DND-41 (cell line): ENCODE data around the gene CFLAR.

Experiments used
- ATAC-seq: fragments of 200-7000 bp; cut with Tn5 transposase; 3 replicates; pipeline ENCODE4 v1.9.1; 2021; ENCODE audit warnings: low read depth; ENCODE audit not compliant: insufficient read depth
- DNase-seq: peaks from one replicate; pipeline ENCODE4 v3.0.0-alpha.2; 2020
- H2AFZ ChIP-seq: 2 replicates; pipeline ENCODE4 v1.6.0; 2012; ENCODE audit warnings: low read depth, low read length
- H3K27ac ChIP-seq: 2 replicates; pipeline ENCODE4 v1.5.1; 2012; ENCODE audit warnings: low read length, inconsistent platforms
- H3K27me3 ChIP-seq: fragments of 200-600 bp; sonication (generic); 2 replicates; pipeline ENCODE4 v1.6.0; 2012; ENCODE audit warnings: low read length, mild to moderate bottlenecking, inconsistent platforms; ENCODE audit not compliant: insufficient read depth, poor library complexity
- H3K36me3 ChIP-seq: 2 replicates; pipeline ENCODE4 v1.5.1; 2012; ENCODE audit warnings: low read length, inconsistent platforms; ENCODE audit not compliant: insufficient read depth
- H3K4me1 ChIP-seq: 2 replicates; pipeline ENCODE4 v1.5.1; 2012; ENCODE audit warnings: mild to moderate bottlenecking, low read length; ENCODE audit not compliant: insufficient read depth
- H3K4me2 ChIP-seq: 2 replicates; pipeline ENCODE4 v1.6.0; 2012; ENCODE audit warnings: mild to moderate bottlenecking, moderate library complexity, low read length, inconsistent platforms; ENCODE audit not compliant: insufficient read depth
- H3K4me3 ChIP-seq, 2 experiments: fragments of 200-600 bp in 1 of 2; shearing (Covaris generic) in 1 of 2; 2 replicates each; pipeline ENCODE4 v1.5.1; 2012 to 2016; ENCODE audit warnings: inconsistent platforms in 2 of 2, low read length in 2 of 2, mild to moderate bottlenecking in 2 of 2, low read depth in 1 of 2, moderate library complexity in 1 of 2
- H3K79me2 ChIP-seq: 2 replicates; pipeline ENCODE4 v1.6.0; 2012; ENCODE audit warnings: low read length, inconsistent platforms; ENCODE audit not compliant: insufficient read depth
- H3K9ac ChIP-seq: 2 replicates; pipeline ENCODE4 v1.6.0; 2012; ENCODE audit warnings: low read depth, mild to moderate bottlenecking, inconsistent platforms, low read length, moderate library complexity
- H3K9me3 ChIP-seq: 2 replicates; pipeline ENCODE4 v1.5.1; 2012; ENCODE audit warnings: low read length, moderate library complexity, mild to moderate bottlenecking, inconsistent platforms; ENCODE audit not compliant: insufficient read depth, severe bottlenecking
- H4K20me1 ChIP-seq: 2 replicates; pipeline ENCODE4 v1.6.0; 2012; ENCODE audit warnings: low read length; ENCODE audit not compliant: insufficient read depth
- CTCF ChIP-seq: IDR thresholded peaks from 2 replicates; pipeline ENCODE4 v1.5.1; 2012; ENCODE audit warnings: borderline replicate concordance, low read length, moderate library complexity, mild to moderate bottlenecking; ENCODE audit not compliant: poor library complexity, severe bottlenecking; ENCODE audit errors: extremely low read depth
- EZH2 ChIP-seq: IDR thresholded peaks from 3 replicates; pipeline ENCODE4 v1.6.1; 2012; ENCODE audit warnings: borderline replicate concordance, low read depth, mild to moderate bottlenecking, moderate library complexity, low read length, inconsistent platforms; ENCODE audit not compliant: severe bottlenecking

Gene CFLAR

DNA sequence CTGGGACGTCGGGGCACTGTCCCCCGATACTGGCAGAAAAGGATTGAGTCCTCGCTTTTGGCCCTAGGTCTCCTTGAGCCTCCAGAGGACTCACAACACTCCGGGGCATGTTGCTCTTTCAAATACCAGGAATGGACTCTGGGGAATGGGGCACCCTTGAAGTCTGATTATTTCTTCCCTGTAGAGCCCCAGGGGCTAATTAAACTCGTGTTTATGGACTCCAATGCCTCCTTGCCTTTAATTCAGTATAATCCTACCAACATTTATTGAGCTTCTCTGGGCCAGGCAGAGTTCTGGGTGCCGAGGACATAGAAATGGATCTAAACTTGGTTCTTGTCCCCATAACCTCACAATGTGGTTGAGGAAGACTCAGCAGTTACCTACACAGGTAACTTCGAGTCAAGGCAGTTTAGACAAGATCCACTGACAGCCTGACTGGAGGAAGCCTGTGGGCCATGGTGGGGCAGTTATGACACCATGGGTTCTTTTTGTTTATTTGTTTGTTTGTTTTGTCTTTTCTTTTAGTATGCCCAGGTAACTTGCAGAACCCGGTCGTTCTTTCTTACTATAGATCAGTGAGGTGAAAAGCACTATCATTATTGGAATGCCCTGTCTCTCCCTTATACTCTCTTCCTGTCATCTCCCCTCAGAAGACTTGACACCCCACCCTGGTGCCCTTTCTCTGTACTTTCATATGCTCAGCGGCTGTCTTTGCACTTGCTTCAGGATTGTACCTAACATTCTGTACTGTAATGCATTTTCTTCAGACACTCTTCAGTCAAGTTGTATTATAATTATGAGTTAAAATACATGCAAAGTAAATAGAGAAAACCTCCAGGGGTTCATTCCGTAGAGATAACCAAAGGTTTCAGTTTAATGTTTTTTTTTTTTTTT, 3.2 kb downstream of the CFLAR start:
- H4K20me1 ChIP-seq, result no peaks in the 10 kb centered on the region
- H3K36me3 ChIP-seq, result 0 out of 2 replicates have a peak, but pooled peaks cover 7% of the 10 kb centered on the region
- ATAC-seq (peak; percentile 15), DNase-seq (peak; percentile 48)
- H3K27me3 ChIP-seq, result no peaks in the 10 kb centered on the region
- no peaks in the 10 kb centered on the region for H3K9me3 ChIP-seq
- peak overlapping the region; percentile 67 for H2AFZ ChIP-seq
- H3K79me2 ChIP-seq, result peaks cover 69% of the 10 kb centered on the region
- TF ChIP-seq EZH2 (no peak), CTCF (no peak)
- peak overlapping the region; percentile 23 to 76; a peak in 3 of 4 replicates for H3K4me3 ChIP-seq
- H3K9ac ChIP-seq, result peak overlapping the region; percentile 98
- H3K27ac ChIP-seq, result peak overlapping the region; percentile 98
- peaks cover 82% of the 10 kb centered on the region for H3K4me1 ChIP-seq
- H3K4me2 ChIP-seq, result peak overlapping the region; percentile 73

GRCh38 chr2:201122276-201122675, 6.3 kb downstream of the CFLAR start:
- ATAC-seq (no peak), DNase-seq (no peak)
- no peaks in the 10 kb centered on the region for H4K20me1 ChIP-seq
- no peak overlapping the region for H3K27ac ChIP-seq
- no peak overlapping the region for H3K9ac ChIP-seq
- TF ChIP-seq EZH2, result no peak
- no peak for TF ChIP-seq CTCF
- H3K4me1 ChIP-seq, result peaks cover 85% of the 10 kb centered on the region
- H3K79me2 ChIP-seq, result peaks cover 85% of the 10 kb centered on the region
- H3K36me3 ChIP-seq, result 0 out of 2 replicates have a peak, but pooled peaks cover 7% of the 10 kb centered on the region
- H3K9me3 ChIP-seq, result no peaks in the 10 kb centered on the region
- H3K4me2 ChIP-seq, result 0 out of 2 replicates have a peak overlapping the region, but pooled peaks have one; percentile 3
- no peaks in the 10 kb centered on the region for H3K27me3 ChIP-seq
- H3K4me3 ChIP-seq, result no peak overlapping the region
- no peak overlapping the region for H2AFZ ChIP-seq

DNA sequence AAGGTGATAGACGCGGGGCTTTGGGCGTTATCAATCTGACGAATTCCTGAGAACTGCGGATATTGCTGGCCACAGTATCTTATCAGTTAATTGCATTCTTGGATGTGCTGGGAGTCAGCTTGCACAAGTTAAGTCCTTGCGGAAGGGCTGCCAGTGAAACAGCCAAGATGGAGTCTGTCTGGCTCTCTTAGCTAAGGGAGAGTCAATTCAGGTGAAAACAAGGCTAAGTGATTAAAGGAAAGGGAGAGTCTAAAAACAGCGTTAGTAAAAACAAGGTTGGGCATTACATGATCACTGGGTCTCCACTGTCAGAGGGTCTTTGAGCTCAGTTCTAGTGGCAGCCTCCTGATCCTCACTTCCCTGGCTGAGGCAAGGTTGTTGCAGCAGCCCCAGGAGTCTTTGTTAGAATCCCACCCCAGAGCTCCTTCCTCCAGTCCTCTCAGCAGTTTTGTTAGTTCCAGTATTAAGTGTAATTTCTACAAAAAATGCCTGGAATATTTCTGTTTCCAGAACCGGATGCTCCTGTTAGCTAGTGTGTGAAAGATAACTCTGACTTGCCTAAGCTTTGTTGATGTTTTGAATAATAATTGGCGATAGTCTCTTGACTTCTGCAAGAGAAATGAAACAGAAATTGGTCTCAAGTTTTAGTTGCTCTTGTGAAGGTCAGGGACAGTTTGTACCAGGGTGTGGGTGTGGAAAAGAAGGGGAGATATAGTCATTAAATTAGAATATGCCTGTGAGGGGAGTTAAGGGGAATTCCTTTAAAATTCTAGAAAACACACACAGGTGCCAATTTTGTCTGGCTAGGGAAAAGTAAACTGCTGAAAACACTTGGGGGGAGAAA, 10.6 kb downstream of the CFLAR start:
- Histone ChIP-seq H3K27me3 (no peaks in the 10 kb centered on the region), H3K36me3 (0 out of 2 replicates have a peak, but pooled peaks cover 7% of the 10 kb centered on the region), H4K20me1 (no peaks in the 10 kb centered on the region), H3K27ac (peak overlapping the region; percentile 25; the same call in 1 of the 2 replicates), H3K4me3 (no peak overlapping the region), H3K4me2 (no peak overlapping the region; the same call in 1 of the 2 replicates), H2AFZ (no peak overlapping the region), H3K9ac (no peak overlapping the region), H3K9me3 (no peaks in the 10 kb centered on the region), H3K79me2 (peaks cover 76% of the 10 kb centered on the region), H3K4me1 (peaks cover 52% of the 10 kb centered on the region)
- TF ChIP-seq EZH2, result no peak
- no peak for TF ChIP-seq CTCF
- ATAC-seq (no peak), DNase-seq (no peak)
